Measurements from ENCODE around the gene KRTAP10-12.
"Not testable (repeated sequence)": the region's sequence is repeated elsewhere in the genome, so short reads cannot be mapped to it uniquely, and the experiment has no call there.

KRTAP10-12 gene

GRCh38 chr21:44697172-44697810 lies at the start of gene KRTAP10-12:
KRTAP10-12 (plus strand) TSS chr21:44697172; CDS start chr21:44697202, 30 bp downstream.
- DNase-seq (ENCODE audit: low read depth in 4 of 4, low spot score in 1 of 4) = not testable (repeated sequence)

- no peak for DNase-seq (ENCODE audit: low read depth in 4 of 4, low spot score in 1 of 4)
Observed at GRCh38 chr21:44647222-44647552, 49.8 kb upstream of the KRTAP10-12 start.

- no peak for DNase-seq (ENCODE audit: low read depth in 4 of 4, low spot score in 1 of 4)
Observed at GRCh38 chr21:44648557-44649311, 48.2 kb upstream of the KRTAP10-12 start.

GRCh38 chr21:44649521-44650100 lies 47.4 kb upstream of the KRTAP10-12 start:
- DNase-seq (ENCODE audit: low read depth in 4 of 4, low spot score in 1 of 4) = no peak

GRCh38 chr21:44650265-44650972 lies 46.6 kb upstream of the KRTAP10-12 start:
- no peak for DNase-seq (ENCODE audit: low read depth in 4 of 4, low spot score in 1 of 4)

- DNase-seq (ENCODE audit: low read depth in 4 of 4, low spot score in 1 of 4) = no peak
Observed at GRCh38 chr21:44650973-44651675, 45.8 kb upstream of the KRTAP10-12 start.

- no peak for DNase-seq (ENCODE audit: low read depth in 4 of 4, low spot score in 1 of 4)
Observed at GRCh38 chr21:44653123-44653522, 43.8 kb upstream of the KRTAP10-12 start.

GRCh38 chr21:44653656-44654575 lies 43.1 kb upstream of the KRTAP10-12 start:
- DNase-seq (ENCODE audit: low read depth in 4 of 4, low spot score in 1 of 4) = no peak

GRCh38 chr21:44654576-44655175 lies 42.3 kb upstream of the KRTAP10-12 start, which contains the start of gene KRTAP12-4:
KRTAP12-4 (minus strand) TSS chr21:44654659; CDS start chr21:44654614, 45 bp downstream.
- DNase-seq (ENCODE audit: low read depth in 4 of 4, low spot score in 1 of 4) = no peak

GRCh38 chr21:44656868-44657267 lies 40.1 kb upstream of the KRTAP10-12 start:
- DNase-seq (ENCODE audit: low read depth in 4 of 4, low spot score in 1 of 4) = no peak

- DNase-seq (ENCODE audit: low read depth in 4 of 4, low spot score in 1 of 4) = no peak
Observed at GRCh38 chr21:44657635-44658540, 39.1 kb upstream of the KRTAP10-12 start, which contains the start of gene KRTAP12-3. KRTAP12-3 (plus strand) TSS chr21:44657932; CDS start chr21:44657980, 48 bp downstream.

- no peak for DNase-seq (ENCODE audit: low read depth in 4 of 4, low spot score in 1 of 4)
Observed at GRCh38 chr21:44658541-44658910, 38.4 kb upstream of the KRTAP10-12 start.

- DNase-seq (ENCODE audit: low read depth in 4 of 4, low spot score in 1 of 4) = no peak
Observed at GRCh38 chr21:44658913-44659595, 37.9 kb upstream of the KRTAP10-12 start.

GRCh38 chr21:44661567-44661966 lies 35.4 kb upstream of the KRTAP10-12 start:
- not testable (repeated sequence) for DNase-seq (ENCODE audit: low read depth in 4 of 4, low spot score in 1 of 4)

- no peak for DNase-seq (ENCODE audit: low read depth in 4 of 4, low spot score in 1 of 4)
Observed at GRCh38 chr21:44664691-44665090, 32.3 kb upstream of the KRTAP10-12 start.

- DNase-seq (ENCODE audit: low read depth in 4 of 4, low spot score in 1 of 4) = no peak
Observed at GRCh38 chr21:44666401-44667320, 30.3 kb upstream of the KRTAP10-12 start, which contains the start of gene KRTAP12-2. KRTAP12-2 (minus strand) TSS chr21:44666927; CDS start chr21:44666886, 41 bp downstream.

- DNase-seq (ENCODE audit: low read depth in 4 of 4, low spot score in 1 of 4) = no peak
Observed at GRCh38 chr21:44667612-44668011, 29.4 kb upstream of the KRTAP10-12 start.
